HG03139 (cell line): ENCODE data around the gene MRPL20.
"Not testable (repeated sequence)": the region's sequence is repeated elsewhere in the genome, so short reads cannot be mapped to it uniquely, and the experiment has no call there.

Experiments used
- ATAC-seq: cut with Tn5 transposase; IDR thresholded peaks from one replicate; pipeline ENCODE4 v1.9.1; 2021; ENCODE audit not compliant: unreplicated experiment

MRPL20 gene

GRCh38 chr1:1437904-1438376, 30.8 kb upstream of the MRPL20 start:
- no peak for ATAC-seq

- no peak for ATAC-seq
Observed at GRCh38 chr1:1437033-1437903, 30.2 kb upstream of the MRPL20 start.

GRCh38 chr1:1436630-1437032, 29.5 kb upstream of the MRPL20 start:
- ATAC-seq, result no peak

GRCh38 chr1:1435911-1436629, 29.0 kb upstream of the MRPL20 start:
- no peak for ATAC-seq

DNA sequence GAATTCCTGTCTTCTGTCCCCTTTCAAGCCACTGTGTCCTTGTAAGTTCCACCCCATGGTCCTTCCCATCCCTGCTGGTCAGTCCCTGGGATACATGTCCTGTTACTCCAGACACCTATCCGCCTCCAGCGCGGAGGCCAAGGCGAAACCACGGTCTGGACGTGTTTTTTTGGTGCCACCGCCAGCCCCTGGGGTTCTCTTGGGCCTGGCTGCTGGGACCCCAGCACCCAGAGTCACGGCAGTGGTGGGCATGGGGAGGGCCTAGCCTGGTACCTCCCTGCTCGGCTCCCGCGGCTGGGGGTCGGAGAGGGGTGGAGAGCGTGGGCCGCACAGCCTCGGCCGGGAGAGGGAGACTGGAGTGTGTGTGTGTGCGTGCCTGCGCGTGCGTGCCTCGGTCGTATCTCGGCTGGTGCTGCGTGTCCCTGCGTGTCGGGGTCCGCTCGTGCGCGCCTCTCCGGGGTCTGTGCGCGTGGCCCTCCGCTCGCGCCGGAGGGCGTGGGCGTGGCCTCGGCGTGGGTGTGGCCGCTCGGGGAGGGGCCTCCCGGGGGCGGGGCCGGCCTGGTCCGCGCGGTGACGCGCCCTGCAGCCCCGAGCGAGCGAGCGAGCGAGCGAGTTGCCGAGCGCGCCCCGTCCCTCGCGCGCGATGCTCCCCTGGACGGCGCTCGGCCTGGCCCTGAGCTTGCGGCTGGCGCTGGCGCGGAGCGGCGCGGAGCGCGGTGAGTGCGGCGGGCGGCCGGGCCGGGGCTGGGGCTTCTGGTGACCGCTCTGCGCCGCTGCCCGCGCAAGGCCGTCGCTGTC, 28.2 kb upstream of the MRPL20 start, which contains the start of gene VWA1:
Gene VWA1 (plus strand): TSS at position 585 of the 798 bp plus-strand sequence. CDS start 59 bp downstream, at position 644.
- ATAC-seq, result no peak

DNA sequence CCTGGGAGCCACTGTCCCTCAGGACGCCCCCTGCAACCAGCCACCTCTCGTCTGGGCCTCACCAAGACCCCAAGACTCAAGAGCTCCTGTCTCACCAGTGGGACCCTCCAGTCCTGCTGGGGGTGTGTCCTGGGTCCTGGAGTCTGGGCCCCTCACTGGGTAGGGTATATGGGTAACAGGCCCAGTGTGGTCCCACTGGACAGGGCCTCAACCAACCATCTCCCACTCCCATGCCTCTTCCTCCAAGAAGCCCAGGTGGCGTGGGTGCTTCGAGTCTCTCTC, 27.7 kb upstream of the MRPL20 start:
- no peak for ATAC-seq

DNA sequence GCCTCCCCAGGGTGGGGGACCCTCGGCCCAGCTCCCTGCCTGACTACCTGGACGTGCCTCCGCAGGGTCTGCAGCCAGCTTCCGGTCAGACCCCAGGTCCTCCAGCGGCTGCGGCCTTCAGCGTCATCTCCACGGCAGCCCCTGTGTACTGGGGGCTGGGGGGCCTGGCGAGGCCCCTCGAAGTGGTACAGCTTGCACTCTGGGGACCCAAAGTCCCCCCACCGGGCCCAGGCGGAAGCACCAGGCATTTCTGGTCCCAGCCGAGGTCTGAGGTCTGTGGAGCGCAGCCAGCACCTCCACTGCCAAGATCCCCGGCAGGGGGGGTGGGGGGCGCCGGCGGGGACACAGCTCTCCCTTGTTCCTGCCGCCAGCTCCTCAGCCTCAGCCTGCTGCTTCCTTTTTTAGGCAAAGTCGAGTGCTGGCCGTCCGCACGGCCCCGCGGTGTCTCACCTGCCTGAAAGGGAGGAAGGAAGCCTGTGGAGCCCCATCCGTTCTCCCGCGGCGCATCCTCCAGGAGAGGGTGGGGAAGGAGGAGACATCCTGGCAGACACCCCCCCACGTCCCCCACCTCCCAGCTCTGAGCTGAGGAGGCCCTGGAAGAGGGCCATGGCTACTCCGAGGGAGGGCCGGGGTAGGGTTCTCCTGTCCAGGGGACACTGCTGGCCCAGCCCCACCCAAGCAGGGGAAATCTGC, 27.2 kb upstream of the MRPL20 start:
- no peak for ATAC-seq

DNA sequence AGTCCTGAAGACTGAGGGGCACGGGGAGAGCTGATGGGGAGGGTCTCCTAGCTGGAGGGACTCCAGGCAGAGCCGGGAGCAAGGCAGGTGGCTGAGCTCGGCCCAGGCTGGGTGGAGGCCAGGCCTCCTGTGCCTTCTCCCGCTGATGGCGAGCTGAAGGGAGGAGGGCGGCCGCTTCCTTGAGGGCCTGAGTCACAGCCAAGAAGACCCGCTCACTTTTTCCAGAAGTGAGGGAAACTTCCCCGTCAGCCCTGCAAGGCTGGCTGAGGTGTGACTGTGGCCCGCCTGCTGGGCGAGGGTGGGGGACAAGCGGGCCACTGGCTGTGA, 26.7 kb upstream of the MRPL20 start:
- ATAC-seq, result no peak

GRCh38 chr1:1432951-1433803, 26.1 kb upstream of the MRPL20 start:
- no peak for ATAC-seq

GRCh38 chr1:1432274-1432950, 25.3 kb upstream of the MRPL20 start:
- ATAC-seq, result no peak

DNA sequence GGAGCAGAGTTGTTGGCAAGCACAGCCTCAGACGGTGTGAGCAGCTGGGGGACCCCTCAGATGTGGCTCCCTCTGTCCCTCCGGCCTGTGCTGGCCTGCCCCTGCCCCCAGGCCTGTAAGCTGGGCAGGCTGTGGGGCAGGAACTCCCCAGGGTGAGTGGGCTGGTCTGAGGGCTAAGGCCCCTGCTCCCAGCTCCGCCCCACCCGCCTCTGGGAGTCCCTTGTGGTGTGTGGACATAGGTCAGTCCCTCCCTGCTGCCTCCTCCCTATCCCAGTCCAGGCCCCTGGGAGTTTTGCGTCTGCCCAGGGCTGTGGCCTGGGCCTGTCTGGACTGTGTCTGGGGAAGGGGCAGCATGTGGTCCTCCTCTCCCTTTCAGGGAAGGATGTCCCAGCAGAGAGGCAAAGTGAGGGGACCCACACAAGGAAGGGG, 24.8 kb upstream of the MRPL20 start:
- no peak for ATAC-seq

- ATAC-seq, result no peak
Observed at GRCh38 chr1:1430992-1431844, 24.1 kb upstream of the MRPL20 start.

- no peak for ATAC-seq
Observed at GRCh38 chr1:1430114-1430982, 23.3 kb upstream of the MRPL20 start.

- ATAC-seq, result no peak
Observed at GRCh38 chr1:1429671-1430073, 22.6 kb upstream of the MRPL20 start.

GRCh38 chr1:1428967-1429366, 21.9 kb upstream of the MRPL20 start:
- ATAC-seq, result not testable (repeated sequence)

DNA sequence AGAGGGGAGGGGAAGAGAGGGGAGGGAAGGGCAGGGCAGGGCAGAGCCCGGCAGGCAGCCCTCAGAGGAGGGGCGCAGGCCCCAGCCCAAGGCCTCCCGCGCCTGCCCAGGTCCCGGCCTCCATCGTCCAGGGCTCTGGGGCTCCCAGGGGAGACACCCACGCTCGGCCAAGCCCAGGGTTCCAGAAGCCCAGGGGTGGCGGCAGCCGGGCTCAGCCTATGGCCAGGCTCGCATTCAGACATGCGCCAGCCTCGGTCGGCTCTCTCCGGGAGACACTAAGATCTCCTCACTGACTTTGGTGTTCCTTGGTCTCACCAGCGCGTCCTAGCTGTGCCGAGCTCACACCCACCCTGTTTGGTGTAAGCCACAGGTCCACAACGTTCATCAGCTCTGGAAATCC, 21.1 kb upstream of the MRPL20 start:
- ATAC-seq, result no peak

- no peak for ATAC-seq
Observed at GRCh38 chr1:1427820-1428148, 20.7 kb upstream of the MRPL20 start.
